SK-N-SH (cell line): ENCODE data around the gene PPP5C. TPM values are rescaled to one million over a fixed set of nuclear protein-coding genes. Genes with fewer than 3 reads are reported as not detected.

Experiments used
- CTCF ChIA-PET: fragments of 300-600, 350-600 bp; formaldehyde crosslinking; extraction: SDS; loops from one replicate; lab custom pipeline; 2021; lab: Yijun Ruan, JAX
- POLR2A ChIA-PET: fragments of 350-600 bp; sonication (Branson Sonifier 250); formaldehyde crosslinking; extraction: SDS; loops from one replicate; lab custom pipeline; 2020; ENCODE audit warnings: antibody characterized with exemption, inconsistent platforms; lab: Yijun Ruan, JAX
- DNase-seq: peaks from one replicate; pipeline ENCODE4 v3.0.0; 2012
- H2AFZ ChIP-seq: fragments of 200-600 bp; sonication (generic); 2 replicates; pipeline ENCODE4 v1.8.1; 2016; ENCODE audit warnings: antibody characterized with exemption, mild to moderate bottlenecking, low read depth
- H3F3A ChIP-seq: fragments of 200-600 bp; sonication (generic); replicated peaks from 2 replicates; pipeline ENCODE3; 2016; ENCODE audit warnings: antibody characterized with exemption, mild to moderate bottlenecking; ENCODE audit not compliant: insufficient read depth
- H3K27ac ChIP-seq, 2 experiments: fragments of 200-500 bp in 1 of 2; fragments of 200-600 bp in 1 of 2; sonication (Bioruptor generic) in 1 of 2; sonication (generic), shearing (Covaris generic) in 1 of 2; 2 replicates each; pipeline versions ENCODE4 v1.5.1 to v1.6.1; 2014 to 2016; ENCODE audit warnings: low read depth in 2 of 2, inconsistent platforms in 1 of 2, low read length in 1 of 2, mild to moderate bottlenecking in 1 of 2, mixed read lengths in 1 of 2
- H3K27me3 ChIP-seq: fragments of 200-600 bp; sonication (generic), shearing (Covaris generic); 2 replicates; pipeline ENCODE4 v1.6.1; 2016; ENCODE audit warnings: mixed run types; ENCODE audit not compliant: insufficient read depth
- H3K36me3 ChIP-seq, 2 experiments: fragments of 200-500 bp in 1 of 2; fragments of 200-600 bp in 1 of 2; sonication (Bioruptor generic) in 1 of 2; sonication (generic) in 1 of 2; replicated peaks in 1 of 2; 2 replicates each; pipeline versions ENCODE3 to v1.5.1; 2014 to 2016; ENCODE audit warnings: low read length in 1 of 2, mild to moderate bottlenecking in 1 of 2; ENCODE audit not compliant: insufficient read depth in 2 of 2, control insufficient read depth in 1 of 2
- H3K4me1 ChIP-seq, 2 experiments: fragments of 200-500 bp in 1 of 2; fragments of 200-600 bp in 1 of 2; sonication (Bioruptor generic) in 1 of 2; sonication (generic), shearing (Covaris generic) in 1 of 2; 2 replicates each; pipeline versions ENCODE4 v1.5.1 to v1.6.1; 2014 to 2016; ENCODE audit warnings: low read depth in 1 of 2, low read length in 1 of 2, mixed run types in 1 of 2; ENCODE audit not compliant: insufficient read depth in 2 of 2, control insufficient read depth in 1 of 2
- H3K4me2 ChIP-seq: fragments of 200-600 bp; sonication (generic), shearing (Covaris generic); 2 replicates; pipeline ENCODE4 v1.6.1; 2017; ENCODE audit warnings: mixed run types
- H3K4me3 ChIP-seq, 2 experiments: fragments of 200-500 bp in 1 of 2; fragments of 200-600 bp in 1 of 2; sonication (Bioruptor generic) in 1 of 2; sonication (generic), shearing (Covaris generic) in 1 of 2; 2 replicates each; pipeline versions ENCODE4 v1.5.1 to v1.8.1; 2014 to 2016; ENCODE audit warnings: low read depth in 2 of 2, inconsistent platforms in 1 of 2, low read length in 1 of 2, mild to moderate bottlenecking in 1 of 2, mixed read lengths in 1 of 2, moderate library complexity in 1 of 2
- H3K79me2 ChIP-seq: fragments of 200-600 bp; sonication (generic); 2 replicates; pipeline ENCODE4 v1.8.1; 2017; ENCODE audit warnings: mild to moderate bottlenecking; ENCODE audit not compliant: insufficient read depth
- H3K9ac ChIP-seq: fragments of 200-600 bp; sonication (generic); 2 replicates; pipeline ENCODE4 v1.6.1; 2017; ENCODE audit warnings: mixed run types
- H3K9me2 ChIP-seq: fragments of 200-600 bp; sonication (generic); 2 replicates; pipeline ENCODE4 v1.6.1; 2017; ENCODE audit warnings: mixed run types
- H3K9me3 ChIP-seq: fragments of 200-600 bp; sonication (generic); 2 replicates; pipeline ENCODE4 v1.6.1; 2017; ENCODE audit warnings: mixed run types, mild to moderate bottlenecking, moderate library complexity
- H4K20me1 ChIP-seq: fragments of 200-600 bp; sonication (generic); 2 replicates; pipeline ENCODE4 v1.6.1; 2017; ENCODE audit warnings: mild to moderate bottlenecking, mixed run types; ENCODE audit not compliant: insufficient read depth
- CTCF ChIP-seq: fragments of 200-600 bp; sonication (generic); IDR thresholded peaks from 2 replicates; pipeline ENCODE4 v1.6.1; 2017; ENCODE audit warnings: antibody characterized with exemption, mild to moderate bottlenecking, moderate library complexity
- EZH2phosphoT487 ChIP-seq: fragments of 200-600 bp; sonication (generic); IDR thresholded peaks from 2 replicates; pipeline ENCODE4 v1.6.1; 2017; ENCODE audit warnings: low read depth, mixed run types, mild to moderate bottlenecking, antibody characterized with exemption, moderate library complexity, borderline replicate concordance
- FOSL2 ChIP-seq: IDR thresholded peaks from 2 replicates; pipeline ENCODE4 v1.4.0; 2012; ENCODE audit warnings: low read depth, mild to moderate bottlenecking, moderate library complexity, borderline replicate concordance
- GABPA ChIP-seq: IDR thresholded peaks from 2 replicates; pipeline ENCODE4 v1.4.0; 2012; ENCODE audit warnings: low read depth, mild to moderate bottlenecking
- JUND ChIP-seq: IDR thresholded peaks from 2 replicates; pipeline ENCODE4 v1.4.0; 2012
- MEF2A ChIP-seq: IDR thresholded peaks from 2 replicates; pipeline ENCODE4 v1.4.0; 2012; ENCODE audit warnings: low read depth, borderline replicate concordance
- MXI1 ChIP-seq: IDR thresholded peaks from 2 replicates; pipeline ENCODE4 v1.6.1; 2012; ENCODE audit warnings: mild to moderate bottlenecking, low read depth, low read length, improper control_type of control experiment
- NFIC ChIP-seq: IDR thresholded peaks from 2 replicates; pipeline ENCODE4 v1.4.0; 2012; ENCODE audit warnings: borderline replicate concordance
- PBX3 ChIP-seq: IDR thresholded peaks from 2 replicates; pipeline ENCODE4; 2012
- POLR2AphosphoS5 ChIP-seq: IDR thresholded peaks from 2 replicates; pipeline ENCODE4 v1.6.1; 2012; ENCODE audit warnings: low read depth, low read length
- REST ChIP-seq: IDR thresholded peaks from 2 replicates; pipeline ENCODE4 v1.6.1; 2012; ENCODE audit warnings: mild to moderate bottlenecking, low read depth, low read length, moderate library complexity
- RFX5 ChIP-seq: IDR thresholded peaks from 2 replicates; pipeline ENCODE4 v1.6.1; 2012; ENCODE audit warnings: mild to moderate bottlenecking, improper control_type of control experiment, low read length
- RXRA ChIP-seq: IDR thresholded peaks from 2 replicates; pipeline ENCODE4 v1.4.0; 2012; ENCODE audit warnings: low read depth, mild to moderate bottlenecking, borderline replicate concordance
- SMC3 ChIP-seq: IDR thresholded peaks from 2 replicates; pipeline ENCODE4 v1.6.1; 2012; ENCODE audit warnings: low read depth, low read length, improper control_type of control experiment
- TAF1 ChIP-seq: IDR thresholded peaks from 2 replicates; pipeline ENCODE4 v1.6.1; 2012; ENCODE audit warnings: low read depth, mild to moderate bottlenecking, low read length, moderate library complexity, borderline replicate concordance
- TCF12 ChIP-seq: IDR thresholded peaks from 2 replicates; pipeline ENCODE4 v1.4.0; 2012
- TEAD4 ChIP-seq: IDR thresholded peaks from 2 replicates; pipeline ENCODE4 v1.4.0; 2012; ENCODE audit warnings: mild to moderate bottlenecking, borderline replicate concordance; ENCODE audit not compliant: insufficient read depth
- USF2 ChIP-seq: fragments of 150-350 bp; IDR thresholded peaks from 2 replicates; pipeline ENCODE4 v1.6.1; 2017; ENCODE audit warnings: antibody characterized with exemption, low read length, low read depth, borderline replicate concordance
- ZBTB33 ChIP-seq: IDR thresholded peaks from 2 replicates; pipeline ENCODE4 v1.4.0; 2012; ENCODE audit warnings: low read depth, borderline replicate concordance
- WGBS: methylation state at CpG from one replicate; pipeline ENCODE4 v1.1.6; 2017; ENCODE audit warnings: low lambda C conversion rate; 5-methylcytosine and 5-hydroxymethylcytosine counted together
- polyA plus RNA-seq, 3 experiments: library from polyadenylated mRNA; depleted of rRNA; stranded (reverse); fragments of >200 nt; gene quantifications; 2 replicates each; pipeline ENCODE4 v1.2.3, GENCODE V29; 2012

The PPP5C gene
- polyA plus RNA-seq, 1 of the 3 experiments (the other 2 are of a cell fraction), result 162 TPM

GRCh38 chr19:46390121-46390858 is 43.4 kb downstream of the PPP5C start:
- H3K36me3 ChIP-seq, result peaks cover 27 to 41% of the 10 kb centered on the region in 2 experiments
- POLR2A ChIA-PET, result no interaction called here
- H3K9ac ChIP-seq, result no peak overlapping the region
- TF ChIP-seq PBX3 (no peak), USF2 (no peak), MEF2A (no peak), CTCF (no peak), RXRA (no peak), TAF1 (no peak), EZH2phosphoT487 (no peak), SMC3 (no peak), TEAD4 (no peak), FOSL2 (no peak), TCF12 (no peak), NFIC (no peak), REST (no peak), JUND (no peak), MXI1 (no peak), RFX5 (no peak), GABPA (no peak), POLR2AphosphoS5 (no peak), ZBTB33 (no peak)
- no peak overlapping the region for H3K4me3 ChIP-seq
- peak; percentile 72 for DNase-seq
- peaks cover 3% of the 10 kb centered on the region for H3F3A ChIP-seq
- no peaks in the 10 kb centered on the region for H4K20me1 ChIP-seq
- H3K79me2 ChIP-seq, result no peaks in the 10 kb centered on the region
- WGBS, result 92% methylated on average over 16 of the region's 16 CpGs
- H3K9me3 ChIP-seq, result no peaks in the 10 kb centered on the region
- H2AFZ ChIP-seq, result no peak overlapping the region
- CTCF ChIA-PET, result interaction anchor here (0.6 to 2.6 kb wide), 3 partner anchors 9 to 109 kb away, joined by 3 to 9 read pairs (median 3); no protein-coding TSS in a partner anchor
- no peaks in the 10 kb centered on the region for H3K9me2 ChIP-seq
- H3K4me1 ChIP-seq, result no peaks in the 10 kb centered on the region
- H3K27ac ChIP-seq, result no peak overlapping the region
- no peak overlapping the region for H3K4me2 ChIP-seq
- no peaks in the 10 kb centered on the region for H3K27me3 ChIP-seq
